Loucy (cell line): ENCODE results near the gene SHROOM2.

Experiments used
- H2AFZ ChIP-seq: fragments of 200-600 bp; sonication (generic); 2 replicates; pipeline ENCODE4 v1.6.0; 2016; ENCODE audit warnings: antibody characterized with exemption, mild to moderate bottlenecking, low read length, moderate library complexity
- H3F3A ChIP-seq: fragments of 200-600 bp; 2 replicates; pipeline ENCODE4 v1.6.0; 2016; ENCODE audit warnings: antibody characterized with exemption, low read depth, mild to moderate bottlenecking
- H3K27me3 ChIP-seq: fragments of 200-600 bp; sonication (generic); 2 replicates; pipeline ENCODE4 v1.6.1; 2014; ENCODE audit warnings: low read length, mild to moderate bottlenecking; ENCODE audit not compliant: insufficient read depth, poor library complexity, severe bottlenecking
- H3K36me3 ChIP-seq: fragments of 200-600 bp; sonication (generic); 2 replicates; pipeline ENCODE4 v1.6.1; 2016; ENCODE audit warnings: low read length; ENCODE audit not compliant: insufficient read depth
- H3K4me1 ChIP-seq: fragments of 200-600 bp; sonication (generic); 2 replicates; pipeline ENCODE4 v1.5.1; 2014; ENCODE audit warnings: low read length, mild to moderate bottlenecking; ENCODE audit not compliant: insufficient read depth, poor library complexity, severe bottlenecking
- H3K4me2 ChIP-seq: fragments of 200-600 bp; sonication (generic); 2 replicates; pipeline ENCODE4 v1.6.0; 2014; ENCODE audit warnings: antibody characterized with exemption, low read length, low read depth, mild to moderate bottlenecking; ENCODE audit not compliant: poor library complexity, severe bottlenecking
- H3K4me3 ChIP-seq: fragments of 200-600 bp; sonication (generic); 2 replicates; pipeline ENCODE4 v1.5.1; 2014; ENCODE audit warnings: low read length, mild to moderate bottlenecking, mixed read lengths; ENCODE audit not compliant: poor library complexity, severe bottlenecking
- H3K79me2 ChIP-seq: fragments of 200-600 bp; sonication (generic); 2 replicates; pipeline ENCODE4 v1.6.1; 2014; ENCODE audit warnings: low read length; ENCODE audit not compliant: insufficient read depth
- H3K9ac ChIP-seq: fragments of 200-600 bp; sonication (generic); 2 replicates; pipeline ENCODE4 v1.6.0; 2014; ENCODE audit warnings: mild to moderate bottlenecking, low read depth, low read length, moderate library complexity; ENCODE audit not compliant: poor library complexity, severe bottlenecking
- H3K9me2 ChIP-seq: fragments of 200-600 bp; sonication (generic); replicated peaks from 2 replicates; pipeline ENCODE4 v1.6.1; 2016; ENCODE audit warnings: low read depth, low read length, mixed read lengths
- H3K9me3 ChIP-seq: fragments of 200-600 bp; sonication (generic); 2 replicates; pipeline ENCODE4 v1.6.1; 2014; ENCODE audit warnings: mild to moderate bottlenecking, antibody characterized with exemption, low read length, low read depth; ENCODE audit not compliant: insufficient read depth
- H4K20me1 ChIP-seq: fragments of 200-600 bp; sonication (generic); 2 replicates; pipeline ENCODE4 v1.6.0; 2014; ENCODE audit warnings: antibody characterized with exemption, low read length, mild to moderate bottlenecking; ENCODE audit not compliant: insufficient read depth, poor library complexity, severe bottlenecking
- EZH2phosphoT487 ChIP-seq: fragments of 200-600 bp; IDR thresholded peaks from 2 replicates; pipeline ENCODE4 v1.6.1; 2018; ENCODE audit warnings: antibody characterized with exemption, mild to moderate bottlenecking, moderate library complexity, borderline replicate concordance
- TF ChIP-seq, protein P1 (sequence below): fragments of 200-600 bp; sonication (generic); conservative IDR thresholded peaks from 2 replicates; pipeline ENCODE4 v1.5.1; 2014; ENCODE audit warnings: mild to moderate bottlenecking, antibody characterized with exemption, low read length

SHROOM2 gene

DNA sequence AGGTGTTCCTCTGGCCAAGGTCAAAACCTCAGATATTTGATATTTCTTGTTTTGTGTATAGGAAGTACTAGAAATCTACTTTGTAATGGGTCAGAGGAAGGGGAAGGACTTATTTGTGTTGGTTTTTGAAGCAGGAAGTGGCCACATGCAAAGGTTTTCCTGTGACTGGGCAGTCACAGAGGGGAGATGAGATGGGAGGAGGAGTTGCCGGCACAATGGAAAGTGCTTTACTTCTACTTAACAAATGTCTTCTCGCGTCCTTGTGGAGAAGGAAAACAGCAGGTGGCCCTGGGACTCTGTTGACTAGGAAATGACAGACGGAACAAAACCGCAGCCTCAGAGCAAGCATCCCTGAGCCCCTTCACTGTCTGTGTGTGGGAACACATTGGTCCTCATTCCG lies 46.6 kb downstream of the SHROOM2 start:
- Histone ChIP-seq H3K4me2 (no peak overlapping the region), H3K27me3 (no peaks in the 10 kb centered on the region), H3K79me2 (no peaks in the 10 kb centered on the region), H3K9me2 (no peaks in the 10 kb centered on the region), H3K9me3 (no peaks in the 10 kb centered on the region), H4K20me1 (no peaks in the 10 kb centered on the region), H3K36me3 (no peaks in the 10 kb centered on the region), H3F3A (no peaks in the 10 kb centered on the region), H2AFZ (peak overlapping the region; percentile 55; the same call in 1 of the 2 replicates), H3K4me1 (no peaks in the 10 kb centered on the region), H3K4me3 (no peak overlapping the region), H3K9ac (no peak overlapping the region)
- TF ChIP-seq EZH2phosphoT487: no peak

DNA sequence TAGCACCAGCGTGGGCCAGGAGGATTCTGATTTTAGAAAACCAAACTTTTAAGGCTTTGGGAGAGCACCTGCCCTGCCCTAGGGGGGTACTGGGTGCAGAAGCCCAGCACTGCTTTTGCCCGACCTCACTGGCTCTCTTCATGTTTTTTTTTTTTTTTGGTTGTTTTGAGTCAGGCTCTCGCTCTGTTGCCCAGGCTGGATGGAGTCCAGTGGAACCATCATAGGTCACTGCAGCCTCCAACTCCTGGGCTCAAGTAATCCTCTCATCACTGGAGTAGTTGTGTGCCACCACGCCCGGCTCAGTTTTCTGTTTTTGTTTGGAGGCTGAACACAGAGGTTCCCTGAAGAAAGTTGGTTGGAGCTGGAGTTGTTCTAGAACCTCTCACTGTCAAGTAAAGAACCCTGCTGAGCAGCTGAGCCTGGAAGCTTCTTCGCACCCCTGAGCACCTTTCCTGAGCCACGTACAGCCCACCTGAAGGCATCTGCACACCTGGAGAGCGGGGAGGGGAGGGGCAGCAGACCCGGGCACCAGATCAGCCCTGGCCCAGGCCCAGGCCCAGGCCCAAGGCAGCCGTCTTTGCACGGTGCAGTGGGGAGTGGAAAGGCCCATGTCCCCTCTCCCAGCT lies 49.5 kb downstream of the SHROOM2 start:
- Histone ChIP-seq H3K36me3 (no peaks in the 10 kb centered on the region), H4K20me1 (no peaks in the 10 kb centered on the region), H3K9me3 (no peaks in the 10 kb centered on the region), H3K9me2 (no peaks in the 10 kb centered on the region), H3F3A (no peaks in the 10 kb centered on the region), H3K79me2 (no peaks in the 10 kb centered on the region), H3K4me2 (no peak overlapping the region), H3K4me1 (no peaks in the 10 kb centered on the region), H2AFZ (no peak overlapping the region), H3K4me3 (no peak overlapping the region), H3K9ac (no peak overlapping the region), H3K27me3 (no peaks in the 10 kb centered on the region)
- TF ChIP-seq, protein P1, sequence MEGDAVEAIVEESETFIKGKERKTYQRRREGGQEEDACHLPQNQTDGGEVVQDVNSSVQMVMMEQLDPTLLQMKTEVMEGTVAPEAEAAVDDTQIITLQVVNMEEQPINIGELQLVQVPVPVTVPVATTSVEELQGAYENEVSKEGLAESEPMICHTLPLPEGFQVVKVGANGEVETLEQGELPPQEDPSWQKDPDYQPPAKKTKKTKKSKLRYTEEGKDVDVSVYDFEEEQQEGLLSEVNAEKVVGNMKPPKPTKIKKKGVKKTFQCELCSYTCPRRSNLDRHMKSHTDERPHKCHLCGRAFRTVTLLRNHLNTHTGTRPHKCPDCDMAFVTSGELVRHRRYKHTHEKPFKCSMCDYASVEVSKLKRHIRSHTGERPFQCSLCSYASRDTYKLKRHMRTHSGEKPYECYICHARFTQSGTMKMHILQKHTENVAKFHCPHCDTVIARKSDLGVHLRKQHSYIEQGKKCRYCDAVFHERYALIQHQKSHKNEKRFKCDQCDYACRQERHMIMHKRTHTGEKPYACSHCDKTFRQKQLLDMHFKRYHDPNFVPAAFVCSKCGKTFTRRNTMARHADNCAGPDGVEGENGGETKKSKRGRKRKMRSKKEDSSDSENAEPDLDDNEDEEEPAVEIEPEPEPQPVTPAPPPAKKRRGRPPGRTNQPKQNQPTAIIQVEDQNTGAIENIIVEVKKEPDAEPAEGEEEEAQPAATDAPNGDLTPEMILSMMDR: no peak
- no peak for TF ChIP-seq EZH2phosphoT487

DNA sequence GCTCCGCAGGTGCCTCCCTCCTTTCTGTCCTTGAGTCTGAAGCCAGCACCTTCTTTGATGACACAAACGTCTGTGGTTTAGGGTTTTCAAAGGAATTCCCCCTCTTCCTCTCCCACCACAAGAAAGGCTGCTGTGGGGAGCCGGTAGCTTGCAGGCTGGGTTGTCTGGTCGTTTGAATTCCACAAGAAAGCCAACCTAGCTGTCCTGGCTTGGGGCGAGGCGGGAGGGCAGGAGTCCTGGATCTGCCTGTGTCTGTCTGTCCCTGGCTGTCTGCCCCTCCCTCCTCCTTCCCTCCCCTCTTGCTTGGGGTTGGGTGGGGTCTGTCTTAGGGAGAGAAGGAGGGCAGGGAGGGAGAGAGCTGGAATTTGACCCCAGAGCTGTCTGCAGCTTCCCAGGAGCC lies 56.3 kb downstream of the SHROOM2 start:
- no peak overlapping the region for H2AFZ ChIP-seq
- H3K9ac ChIP-seq: no peak overlapping the region
- TF ChIP-seq, protein P1: no peak
- no peak for TF ChIP-seq EZH2phosphoT487
- H3K9me2 ChIP-seq: no peaks in the 10 kb centered on the region
- H3K27me3 ChIP-seq: no peaks in the 10 kb centered on the region
- no peaks in the 10 kb centered on the region for H3F3A ChIP-seq
- no peaks in the 10 kb centered on the region for H3K9me3 ChIP-seq
- H3K4me3 ChIP-seq: no peak overlapping the region
- no peaks in the 10 kb centered on the region for H3K4me1 ChIP-seq
- no peaks in the 10 kb centered on the region for H3K36me3 ChIP-seq
- H3K4me2 ChIP-seq: peak overlapping the region; percentile 24
- no peaks in the 10 kb centered on the region for H3K79me2 ChIP-seq
- H4K20me1 ChIP-seq: no peaks in the 10 kb centered on the region
